ENCODE measurements around the gene SHROOM2.
"Not testable (repeated sequence)": the region's sequence is repeated elsewhere in the genome, so short reads cannot be mapped to it uniquely, and the experiment has no call there.

The SHROOM2 gene

DNA sequence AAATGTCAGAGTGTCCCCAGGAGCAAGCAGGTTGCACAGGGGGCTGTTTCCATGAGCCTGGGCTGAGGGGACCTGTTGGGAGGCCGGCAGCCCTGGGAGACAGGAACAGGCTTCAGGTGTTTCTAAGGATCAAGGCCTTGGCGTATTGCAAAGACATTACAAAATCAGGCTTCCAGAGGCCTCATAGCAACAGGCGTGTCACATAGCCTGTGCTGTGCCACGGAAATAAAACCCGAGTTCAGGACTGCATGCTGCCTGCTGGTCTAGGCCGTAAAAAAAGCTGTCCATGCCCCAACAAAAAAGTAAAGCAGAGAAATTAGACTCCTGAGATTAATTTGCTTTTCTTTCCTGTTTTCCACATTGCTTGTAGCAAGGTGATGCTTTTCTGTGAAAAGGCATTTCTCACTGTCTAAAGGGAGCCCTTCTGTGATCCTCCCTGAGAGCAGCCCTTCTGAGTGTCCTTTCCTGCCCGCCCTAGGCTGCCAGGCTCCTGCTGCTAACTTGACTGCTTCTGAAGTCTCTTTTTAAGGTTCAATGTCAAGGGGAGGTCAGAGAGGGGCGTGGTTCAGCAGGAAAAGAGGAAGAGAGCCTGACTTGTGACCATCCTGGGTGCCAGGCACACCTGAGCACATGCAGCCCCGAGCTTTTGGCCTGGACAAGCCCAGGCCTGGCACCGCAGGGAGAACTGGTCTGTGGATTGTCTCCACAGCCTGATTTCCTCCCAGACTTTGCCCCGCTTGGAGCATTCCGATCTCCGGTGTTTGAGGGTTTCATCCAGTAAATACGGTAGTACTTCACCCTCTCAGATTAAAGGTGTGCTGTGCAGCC is 21.3 kb downstream of the SHROOM2 start:
- no peak for DNase-seq (ENCODE audit: low read depth in 1 of 2, low spot score in 1 of 2)
- Histone ChIP-seq H3K27ac (replicated peaks) (no peak overlapping the region), H3K4me3 (replicated peaks; ENCODE audit: insufficient read depth, low read length) (no peak overlapping the region), H3K27me3 (ENCODE audit: insufficient read depth, poor library complexity, severe bottlenecking) (no peaks in the 10 kb centered on the region)
- TF ChIP-seq POLR2AphosphoS5 (IDR thresholded peaks at IDR 0.05; ENCODE audit: low read depth), result no peak
- TF ChIP-seq, protein P1, sequence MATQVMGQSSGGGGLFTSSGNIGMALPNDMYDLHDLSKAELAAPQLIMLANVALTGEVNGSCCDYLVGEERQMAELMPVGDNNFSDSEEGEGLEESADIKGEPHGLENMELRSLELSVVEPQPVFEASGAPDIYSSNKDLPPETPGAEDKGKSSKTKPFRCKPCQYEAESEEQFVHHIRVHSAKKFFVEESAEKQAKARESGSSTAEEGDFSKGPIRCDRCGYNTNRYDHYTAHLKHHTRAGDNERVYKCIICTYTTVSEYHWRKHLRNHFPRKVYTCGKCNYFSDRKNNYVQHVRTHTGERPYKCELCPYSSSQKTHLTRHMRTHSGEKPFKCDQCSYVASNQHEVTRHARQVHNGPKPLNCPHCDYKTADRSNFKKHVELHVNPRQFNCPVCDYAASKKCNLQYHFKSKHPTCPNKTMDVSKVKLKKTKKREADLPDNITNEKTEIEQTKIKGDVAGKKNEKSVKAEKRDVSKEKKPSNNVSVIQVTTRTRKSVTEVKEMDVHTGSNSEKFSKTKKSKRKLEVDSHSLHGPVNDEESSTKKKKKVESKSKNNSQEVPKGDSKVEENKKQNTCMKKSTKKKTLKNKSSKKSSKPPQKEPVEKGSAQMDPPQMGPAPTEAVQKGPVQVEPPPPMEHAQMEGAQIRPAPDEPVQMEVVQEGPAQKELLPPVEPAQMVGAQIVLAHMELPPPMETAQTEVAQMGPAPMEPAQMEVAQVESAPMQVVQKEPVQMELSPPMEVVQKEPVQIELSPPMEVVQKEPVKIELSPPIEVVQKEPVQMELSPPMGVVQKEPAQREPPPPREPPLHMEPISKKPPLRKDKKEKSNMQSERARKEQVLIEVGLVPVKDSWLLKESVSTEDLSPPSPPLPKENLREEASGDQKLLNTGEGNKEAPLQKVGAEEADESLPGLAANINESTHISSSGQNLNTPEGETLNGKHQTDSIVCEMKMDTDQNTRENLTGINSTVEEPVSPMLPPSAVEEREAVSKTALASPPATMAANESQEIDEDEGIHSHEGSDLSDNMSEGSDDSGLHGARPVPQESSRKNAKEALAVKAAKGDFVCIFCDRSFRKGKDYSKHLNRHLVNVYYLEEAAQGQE (IDR thresholded peaks at IDR 0.05; ENCODE audit: insufficient replicate concordance, low read depth), result no peak
- TF ChIP-seq, protein P2, sequence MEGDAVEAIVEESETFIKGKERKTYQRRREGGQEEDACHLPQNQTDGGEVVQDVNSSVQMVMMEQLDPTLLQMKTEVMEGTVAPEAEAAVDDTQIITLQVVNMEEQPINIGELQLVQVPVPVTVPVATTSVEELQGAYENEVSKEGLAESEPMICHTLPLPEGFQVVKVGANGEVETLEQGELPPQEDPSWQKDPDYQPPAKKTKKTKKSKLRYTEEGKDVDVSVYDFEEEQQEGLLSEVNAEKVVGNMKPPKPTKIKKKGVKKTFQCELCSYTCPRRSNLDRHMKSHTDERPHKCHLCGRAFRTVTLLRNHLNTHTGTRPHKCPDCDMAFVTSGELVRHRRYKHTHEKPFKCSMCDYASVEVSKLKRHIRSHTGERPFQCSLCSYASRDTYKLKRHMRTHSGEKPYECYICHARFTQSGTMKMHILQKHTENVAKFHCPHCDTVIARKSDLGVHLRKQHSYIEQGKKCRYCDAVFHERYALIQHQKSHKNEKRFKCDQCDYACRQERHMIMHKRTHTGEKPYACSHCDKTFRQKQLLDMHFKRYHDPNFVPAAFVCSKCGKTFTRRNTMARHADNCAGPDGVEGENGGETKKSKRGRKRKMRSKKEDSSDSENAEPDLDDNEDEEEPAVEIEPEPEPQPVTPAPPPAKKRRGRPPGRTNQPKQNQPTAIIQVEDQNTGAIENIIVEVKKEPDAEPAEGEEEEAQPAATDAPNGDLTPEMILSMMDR (IDR thresholded peaks at IDR 0.05; ENCODE audit: insufficient read depth, low read length), result no peak
- TF ChIP-seq GABPA (IDR thresholded peaks at IDR 0.05; ENCODE audit: low read depth), result no peak
- TF ChIP-seq SPI1 (IDR thresholded peaks at IDR 0.05; ENCODE audit: borderline replicate concordance, low read depth), result no peak

DNA sequence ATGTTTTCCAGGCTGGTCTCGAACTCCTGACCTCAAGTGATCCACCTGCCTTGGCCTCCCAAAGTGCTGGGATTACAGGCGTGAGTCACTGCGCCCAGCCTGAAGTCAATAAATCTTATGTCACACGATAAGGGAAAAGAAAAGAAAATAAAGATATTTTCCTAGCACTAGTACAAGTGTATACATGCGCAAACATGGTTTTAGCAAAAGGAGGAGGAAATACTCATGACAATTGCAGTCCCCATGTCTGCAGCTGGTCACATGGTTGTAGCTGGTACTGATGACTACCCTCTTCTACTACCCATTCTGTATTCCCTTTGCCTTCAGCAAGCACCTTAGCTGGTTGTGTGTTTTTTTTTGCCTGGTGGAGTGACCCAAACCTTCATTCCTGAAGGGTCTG is 23.6 kb downstream of the SHROOM2 start:
- not testable (repeated sequence) for H3K27me3 ChIP-seq (ENCODE audit: insufficient read depth, poor library complexity, severe bottlenecking); H3K27ac ChIP-seq (replicated peaks); DNase-seq (ENCODE audit: low read depth in 1 of 2, low spot score in 1 of 2); H3K4me3 ChIP-seq (replicated peaks; ENCODE audit: insufficient read depth, low read length)

DNA sequence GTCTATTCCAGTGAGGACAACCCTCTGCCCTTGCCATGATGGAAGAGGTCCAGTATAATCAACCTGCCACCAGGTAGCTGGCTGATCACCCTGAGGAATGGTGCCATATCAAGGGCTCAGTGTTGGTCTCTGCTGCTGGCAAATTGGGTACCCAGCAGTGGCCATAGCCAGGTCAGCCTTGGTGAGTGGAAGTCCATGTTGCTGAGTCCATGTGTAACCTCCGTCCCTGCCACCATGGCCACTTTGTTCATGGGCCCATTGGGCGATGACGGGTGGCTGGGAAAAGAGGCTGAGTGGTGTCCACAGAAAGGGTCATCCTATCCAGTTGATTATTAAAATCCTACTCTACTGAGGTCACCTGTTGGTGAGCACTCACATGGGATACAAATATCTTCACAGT is 24.9 kb downstream of the SHROOM2 start:
- not testable (repeated sequence) for H3K27me3 ChIP-seq (ENCODE audit: insufficient read depth, poor library complexity, severe bottlenecking); H3K4me3 ChIP-seq (replicated peaks; ENCODE audit: insufficient read depth, low read length); DNase-seq (ENCODE audit: low read depth in 1 of 2, low spot score in 1 of 2); H3K27ac ChIP-seq (replicated peaks)

DNA sequence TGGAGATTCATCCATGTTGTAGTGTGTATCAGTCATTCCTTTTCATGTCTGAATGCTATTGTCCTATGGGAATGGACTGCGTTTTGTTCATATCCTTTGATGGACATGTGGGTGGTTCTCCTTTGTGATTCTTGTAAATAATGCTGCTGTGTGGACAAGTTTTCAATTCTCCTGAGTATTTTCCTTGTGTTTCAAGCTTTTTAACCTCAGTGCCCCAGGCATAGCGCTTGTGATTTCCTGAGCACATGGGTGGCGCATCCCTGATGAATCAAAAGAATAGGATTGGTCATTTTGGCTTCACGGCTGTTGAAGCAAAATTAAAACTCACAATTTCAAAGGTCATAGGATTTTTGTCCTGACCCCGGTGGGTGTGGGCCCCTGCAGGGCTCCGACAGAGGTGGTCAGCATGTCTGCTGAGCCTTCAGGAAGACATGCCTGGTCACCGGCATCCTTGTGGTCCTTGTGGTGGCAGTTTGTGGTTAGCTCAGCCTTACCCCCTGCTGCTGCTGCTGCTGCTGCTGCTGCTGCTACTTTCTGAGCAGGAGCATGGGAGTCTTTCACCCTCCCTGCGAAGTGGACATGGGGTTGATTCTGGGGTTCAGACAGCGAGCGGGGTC is 30.0 kb downstream of the SHROOM2 start:
- DNase-seq (ENCODE audit: low read depth in 1 of 2, low spot score in 1 of 2), result no peak
- TF ChIP-seq POLR2AphosphoS5 (IDR thresholded peaks at IDR 0.05; ENCODE audit: low read depth), result no peak
- TF ChIP-seq, protein P2 (IDR thresholded peaks at IDR 0.05; ENCODE audit: insufficient read depth, low read length), result no peak
- TF ChIP-seq, protein P1 (IDR thresholded peaks at IDR 0.05; ENCODE audit: insufficient replicate concordance, low read depth), result no peak
- H3K27ac ChIP-seq (replicated peaks), result no peak overlapping the region

DNA sequence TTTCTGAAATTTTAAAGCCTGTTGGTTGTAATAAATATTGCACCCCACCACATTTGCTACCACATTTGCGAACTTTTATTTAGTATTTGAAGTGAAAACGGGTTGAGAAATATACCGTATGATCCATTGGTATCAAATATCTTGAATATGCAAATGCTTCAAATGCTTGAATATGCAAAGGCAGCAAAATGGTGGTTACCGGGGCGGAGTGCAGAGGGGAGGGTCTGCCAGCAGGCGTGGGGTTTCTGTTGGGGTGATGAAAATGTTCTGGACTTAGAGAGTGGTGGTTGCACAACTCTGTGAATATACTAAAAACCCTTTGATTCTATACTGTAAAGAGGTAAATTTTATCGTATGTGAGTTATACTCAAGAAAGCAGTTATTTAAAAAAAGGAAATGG is 35.3 kb downstream of the SHROOM2 start:
- DNase-seq (ENCODE audit: low read depth in 1 of 2, low spot score in 1 of 2), result no peak
- no peak for TF ChIP-seq POLR2AphosphoS5 (IDR thresholded peaks at IDR 0.05; ENCODE audit: low read depth)
- TF ChIP-seq, protein P1 (IDR thresholded peaks at IDR 0.05; ENCODE audit: insufficient replicate concordance, low read depth), result no peak
- no peak for TF ChIP-seq SPI1 (IDR thresholded peaks at IDR 0.05; ENCODE audit: borderline replicate concordance, low read depth)
- no peak for TF ChIP-seq GABPA (IDR thresholded peaks at IDR 0.05; ENCODE audit: low read depth)
- TF ChIP-seq, protein P2 (IDR thresholded peaks at IDR 0.05; ENCODE audit: insufficient read depth, low read length), result no peak
- Histone ChIP-seq H3K27ac (replicated peaks) (no peak overlapping the region), H3K4me3 (replicated peaks; ENCODE audit: insufficient read depth, low read length) (no peak overlapping the region), H3K27me3 (ENCODE audit: insufficient read depth, poor library complexity, severe bottlenecking) (no peaks in the 10 kb centered on the region)

More for the DNA sequence above, 30.0 kb downstream of the SHROOM2 start:
- no peaks in the 10 kb centered on the region for H3K27me3 ChIP-seq (ENCODE audit: insufficient read depth, poor library complexity, severe bottlenecking)
- no peak overlapping the region for H3K4me3 ChIP-seq (replicated peaks; ENCODE audit: insufficient read depth, low read length)

All from HL-60 (cell line).